C4-2B (cell line): Measurements from ENCODE around the gene PFAS.

Experiments used
- ZFX ChIP-seq: fragments of 450-650 bp; IDR thresholded peaks from 2 replicates; pipeline ENCODE4 v1.6.1; 2017
- TF ChIP-seq, protein P1 (sequence below): fragments of 450-650 bp; conservative IDR thresholded peaks from 2 replicates; pipeline ENCODE4 v1.5.1; 2017; ENCODE audit warnings: mild to moderate bottlenecking

- TF ChIP-seq, protein P1, sequence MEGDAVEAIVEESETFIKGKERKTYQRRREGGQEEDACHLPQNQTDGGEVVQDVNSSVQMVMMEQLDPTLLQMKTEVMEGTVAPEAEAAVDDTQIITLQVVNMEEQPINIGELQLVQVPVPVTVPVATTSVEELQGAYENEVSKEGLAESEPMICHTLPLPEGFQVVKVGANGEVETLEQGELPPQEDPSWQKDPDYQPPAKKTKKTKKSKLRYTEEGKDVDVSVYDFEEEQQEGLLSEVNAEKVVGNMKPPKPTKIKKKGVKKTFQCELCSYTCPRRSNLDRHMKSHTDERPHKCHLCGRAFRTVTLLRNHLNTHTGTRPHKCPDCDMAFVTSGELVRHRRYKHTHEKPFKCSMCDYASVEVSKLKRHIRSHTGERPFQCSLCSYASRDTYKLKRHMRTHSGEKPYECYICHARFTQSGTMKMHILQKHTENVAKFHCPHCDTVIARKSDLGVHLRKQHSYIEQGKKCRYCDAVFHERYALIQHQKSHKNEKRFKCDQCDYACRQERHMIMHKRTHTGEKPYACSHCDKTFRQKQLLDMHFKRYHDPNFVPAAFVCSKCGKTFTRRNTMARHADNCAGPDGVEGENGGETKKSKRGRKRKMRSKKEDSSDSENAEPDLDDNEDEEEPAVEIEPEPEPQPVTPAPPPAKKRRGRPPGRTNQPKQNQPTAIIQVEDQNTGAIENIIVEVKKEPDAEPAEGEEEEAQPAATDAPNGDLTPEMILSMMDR, result no peak
- TF ChIP-seq ZFX, result no peak
Measured at GRCh38 chr17:8210761-8211458, 38.2 kb upstream of the PFAS start.
